GM19023 (cell line): ENCODE results near the gene PNCK.

Source experiments
- ATAC-seq: cut with Tn5 transposase; IDR thresholded peaks from one replicate; pipeline ENCODE4 v1.9.1; 2021; ENCODE audit warnings: mild to moderate bottlenecking, moderate library complexity; ENCODE audit not compliant: unreplicated experiment

Gene PNCK

DNA sequence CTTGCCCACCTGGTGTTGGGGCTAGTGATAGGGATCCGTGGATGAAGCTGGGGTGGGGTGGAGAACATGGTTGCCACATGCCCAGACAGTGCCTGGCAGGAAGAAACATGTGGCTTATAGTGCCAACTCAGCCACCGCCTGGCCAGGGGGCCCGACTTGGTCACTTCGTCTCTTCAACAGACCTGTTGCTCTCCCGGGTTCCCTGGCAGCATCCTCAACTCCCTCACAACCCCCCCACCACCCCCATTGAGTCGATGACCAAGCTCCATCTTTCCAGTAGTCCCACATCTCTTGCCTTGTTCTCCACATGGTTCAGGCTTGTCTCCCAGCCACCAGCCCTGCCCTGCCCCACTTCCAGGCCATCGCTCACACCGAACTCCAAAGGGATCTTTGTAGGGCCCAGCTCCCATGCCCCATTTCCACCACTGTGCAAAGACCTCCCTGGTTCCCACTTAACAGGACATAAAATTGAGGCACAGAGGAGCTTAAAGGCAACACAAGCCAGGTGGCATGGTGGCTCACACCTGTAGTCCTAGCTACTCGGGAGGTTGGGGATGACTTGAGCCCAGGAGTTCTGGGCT is 7.8 kb downstream of the PNCK start:
- ATAC-seq: no peak

- no peak for ATAC-seq
Measured at GRCh38 chrX:153662266-153662665, 11.3 kb downstream of the PNCK start.

GRCh38 chrX:153659268-153659667 is 14.3 kb downstream of the PNCK start:
- no peak for ATAC-seq

- no peak for ATAC-seq
Measured at GRCh38 chrX:153657161-153657560, 16.5 kb downstream of the PNCK start.

GRCh38 chrX:153653556-153653955 is 20.1 kb downstream of the PNCK start:
- no peak for ATAC-seq

DNA sequence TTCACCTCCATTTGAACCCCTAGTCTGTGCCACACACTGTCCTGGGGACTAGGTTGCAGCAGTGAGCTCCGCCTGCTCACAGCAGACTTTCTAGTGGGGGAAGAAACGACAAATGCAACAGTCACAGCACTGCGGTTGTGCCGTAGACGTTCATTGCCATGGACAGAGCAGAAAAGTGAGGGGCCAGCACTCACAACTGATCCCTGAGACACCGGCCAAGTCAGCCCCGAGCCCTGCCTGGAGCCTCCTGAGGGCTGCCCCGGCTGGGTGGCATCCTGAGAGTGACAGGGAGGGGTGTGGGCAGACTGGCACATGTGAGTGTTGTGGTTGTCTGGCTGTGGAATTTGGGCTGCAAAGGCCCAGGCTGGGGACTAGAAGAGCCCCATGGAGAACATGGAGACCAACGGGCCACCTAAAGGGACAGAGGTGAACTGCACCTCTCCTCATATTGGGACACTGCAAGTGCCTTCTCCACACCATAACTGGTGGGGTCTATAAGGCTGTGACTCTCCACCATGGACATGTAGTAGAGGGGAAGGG is 22.0 kb downstream of the PNCK start:
- no peak for ATAC-seq

GRCh38 chrX:153650959-153651358 is 22.7 kb downstream of the PNCK start:
- ATAC-seq: no peak

- ATAC-seq: no peak
Measured at GRCh38 chrX:153649915-153650782, 23.5 kb downstream of the PNCK start.

- no peak for ATAC-seq
Measured at GRCh38 chrX:153649178-153649914, 24.3 kb downstream of the PNCK start.

- ATAC-seq: no peak
Measured at GRCh38 chrX:153648358-153649177, 25.0 kb downstream of the PNCK start.

DNA sequence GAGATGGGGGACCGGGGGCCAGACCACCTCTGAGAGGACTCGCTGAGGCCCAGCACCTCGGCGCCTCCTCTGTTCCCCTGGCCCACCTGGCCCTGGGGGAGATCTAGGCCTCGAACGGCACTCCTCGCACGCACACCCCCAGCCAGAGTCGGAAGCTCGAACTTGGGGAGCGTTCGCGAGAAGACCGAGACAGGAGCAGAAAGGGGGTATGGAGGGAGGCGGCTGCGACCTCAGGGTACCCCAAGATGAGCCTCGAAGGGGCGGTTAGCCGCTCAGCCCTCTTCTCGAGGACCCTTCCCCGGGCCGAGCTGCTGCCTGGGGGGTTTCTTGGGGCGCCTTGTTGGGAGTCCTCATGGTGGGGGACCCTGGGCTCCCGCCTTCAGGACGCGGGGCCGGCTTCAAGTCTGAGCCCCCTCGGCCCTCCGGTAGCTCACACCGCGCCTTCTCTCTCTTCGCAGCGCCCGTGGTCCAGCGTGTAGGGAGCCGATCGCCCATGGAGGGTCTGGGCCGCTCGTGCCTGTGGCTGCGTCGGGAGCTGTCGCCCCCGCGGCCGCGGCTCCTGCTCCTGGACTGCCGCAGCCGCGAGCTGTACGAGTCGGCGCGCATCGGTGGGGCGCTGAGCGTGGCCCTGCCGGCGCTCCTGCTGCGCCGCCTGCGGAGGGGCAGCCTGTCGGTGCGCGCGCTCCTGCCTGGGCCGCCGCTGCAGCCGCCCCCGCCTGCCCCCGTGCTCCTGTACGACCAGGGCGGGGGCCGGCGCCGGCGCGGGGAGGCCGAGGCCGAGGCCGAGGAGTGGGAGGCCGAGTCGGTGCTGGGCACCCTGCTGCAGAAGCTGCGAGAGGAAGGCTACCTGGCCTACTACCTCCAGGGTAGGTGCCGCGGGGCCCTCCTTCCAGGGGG is 25.9 kb downstream of the PNCK start:
- no peak for ATAC-seq

GRCh38 chrX:153646620-153647373 is 26.8 kb downstream of the PNCK start, which contains the start of gene DUSP9:
Gene DUSP9 (plus strand): TSS chrX:153647203. CDS start chrX:153647954, 751 bp downstream.
- no peak for ATAC-seq

DNA sequence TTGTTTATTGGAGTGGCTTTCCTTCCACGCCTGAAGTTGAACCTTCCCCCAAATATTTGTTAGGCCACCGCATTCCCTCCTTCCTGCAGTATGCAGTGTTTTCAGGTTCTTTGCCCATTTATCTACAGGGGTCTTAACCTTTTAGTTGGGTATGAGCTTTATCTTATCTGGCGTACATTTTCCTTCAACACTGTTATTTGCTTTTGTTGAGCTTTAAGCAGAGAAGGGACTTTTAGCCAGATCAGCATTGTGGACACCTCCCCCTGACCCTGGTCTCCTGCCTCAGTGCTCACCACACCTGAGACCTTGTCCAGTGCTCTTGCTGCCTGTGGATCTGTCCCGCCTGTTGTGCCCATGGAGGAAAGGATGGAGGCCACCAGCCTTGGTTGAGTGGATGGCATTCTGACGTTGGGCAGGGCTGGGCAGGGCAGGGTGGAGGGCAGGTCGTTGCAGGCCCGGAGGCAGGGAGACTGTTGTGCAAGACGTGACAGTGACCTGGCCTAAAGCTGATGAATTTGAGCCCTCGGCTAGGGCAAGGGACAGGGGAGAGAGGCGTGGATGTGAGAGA is 27.6 kb downstream of the PNCK start:
- ATAC-seq: no peak

DNA sequence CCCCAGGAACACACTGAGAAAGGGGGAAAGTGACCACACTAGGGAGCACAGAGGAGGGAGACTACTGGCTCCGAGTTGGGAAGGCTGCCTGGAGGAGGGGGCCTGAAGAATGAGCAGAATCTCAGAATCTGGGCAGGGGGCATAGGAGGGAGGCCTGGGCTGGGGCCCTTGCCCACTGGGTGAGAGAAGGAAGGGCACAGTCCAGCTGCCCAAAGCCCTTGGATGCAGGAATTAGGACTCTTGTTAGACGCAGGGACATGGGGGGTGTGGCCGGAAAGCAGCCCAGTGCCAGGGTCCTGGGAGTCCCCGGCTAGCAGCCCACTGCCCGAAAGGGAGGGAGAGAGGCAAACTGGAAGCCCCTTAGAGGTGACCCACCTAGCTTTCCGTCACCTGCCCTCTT is 28.5 kb downstream of the PNCK start:
- no peak for ATAC-seq

GRCh38 chrX:153644356-153645125 is 29.1 kb downstream of the PNCK start:
- ATAC-seq: no peak

DNA sequence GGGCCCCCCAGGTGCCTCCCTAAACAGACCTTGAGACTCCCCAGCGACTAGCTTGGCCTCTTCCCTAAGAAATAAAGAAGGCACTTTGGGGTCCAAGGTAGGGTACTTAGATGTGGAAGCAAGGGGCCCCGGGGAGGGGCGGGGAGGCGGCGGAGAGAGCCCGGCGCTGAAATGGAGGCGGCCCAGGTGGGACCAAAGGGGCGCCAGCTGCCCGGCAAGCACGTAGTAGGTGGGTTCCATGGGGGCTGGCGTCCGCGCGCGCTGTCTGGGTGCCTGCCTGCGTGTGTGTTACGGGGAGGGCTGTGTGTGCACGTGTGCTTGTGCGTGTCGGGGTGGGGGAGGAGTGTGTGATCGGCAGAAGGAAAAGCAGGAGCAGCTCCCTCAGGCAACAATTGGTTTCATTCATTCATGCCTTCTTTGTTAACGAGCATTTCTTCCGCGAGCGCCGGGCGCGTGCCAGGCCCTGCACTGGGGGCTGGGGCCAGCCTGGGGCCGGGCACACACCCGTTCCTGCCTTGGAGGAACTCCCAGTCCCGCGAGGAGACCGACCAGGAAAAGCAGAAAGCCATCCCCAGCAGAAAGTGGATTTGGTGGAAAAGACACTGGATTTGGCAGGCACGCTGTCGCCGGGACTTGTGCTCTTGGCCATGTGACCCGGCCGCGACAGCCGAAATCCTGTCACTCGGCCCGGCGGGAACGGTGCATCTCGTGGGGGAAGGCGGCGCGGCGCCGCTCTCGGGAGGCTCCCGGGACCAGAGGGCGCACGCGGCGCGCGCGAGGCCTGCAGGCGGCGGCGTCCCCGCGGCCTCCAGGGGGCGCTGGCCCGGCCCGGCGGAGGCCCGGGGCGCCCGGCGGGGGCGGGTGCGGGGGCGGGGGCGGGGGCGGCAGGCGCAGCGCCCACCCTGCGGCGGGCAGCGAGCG is 29.9 kb downstream of the PNCK start:
- ATAC-seq: no peak
